Measurements from ENCODE around the gene SELENOS. TPM values are rescaled to one million over a fixed set of nuclear protein-coding genes. Genes with fewer than 3 reads are reported as not detected.

Gene SELENOS
- total RNA-seq, 1 experiment from 2014 or later, result 65.9 TPM

DNA sequence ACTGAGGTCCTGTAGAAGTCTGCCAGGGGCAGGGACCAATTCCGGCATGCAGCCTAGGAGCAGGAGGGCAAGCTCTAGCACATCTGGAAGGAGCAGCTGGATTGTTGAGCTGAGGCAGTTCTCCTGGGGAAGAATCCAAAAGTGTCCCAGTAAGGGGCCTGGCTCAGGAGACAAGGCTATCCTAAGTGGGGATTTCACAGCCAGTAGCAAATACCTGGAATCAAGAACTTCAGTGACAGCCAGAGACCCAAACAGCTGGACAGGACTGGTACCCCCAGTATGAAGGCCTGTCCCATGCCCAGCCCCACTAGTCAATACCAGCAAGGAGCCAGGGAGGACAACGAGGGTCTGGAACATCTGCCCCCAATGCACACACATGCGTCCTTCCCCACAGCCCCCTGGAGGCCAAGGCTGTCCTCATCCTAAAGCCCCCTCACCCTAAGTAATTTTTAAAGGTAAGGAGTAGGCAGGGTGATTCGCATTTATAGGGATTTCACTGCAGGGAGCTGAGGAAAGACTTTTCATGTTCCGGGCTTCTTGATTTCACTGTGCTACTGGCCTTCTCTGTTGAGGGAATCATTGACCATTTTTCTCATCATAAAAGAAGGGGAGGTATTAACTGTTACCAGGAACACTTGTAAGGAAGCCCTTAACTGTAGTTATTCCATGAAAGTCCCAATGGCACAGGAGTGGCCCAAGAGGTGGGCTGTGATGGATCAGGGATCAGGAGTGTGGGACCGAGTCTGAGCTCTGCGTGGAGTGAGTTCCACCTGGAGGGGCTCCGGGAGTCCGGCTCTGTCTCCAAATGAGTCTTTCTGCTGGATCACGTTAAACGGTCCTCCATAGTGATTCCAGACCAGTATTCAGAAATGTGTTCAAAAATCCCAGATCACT lies 22.9 kb downstream of the SELENOS start:
- no peak for DNase-seq (ENCODE audit: extremely low read depth, low read depth)

DNA sequence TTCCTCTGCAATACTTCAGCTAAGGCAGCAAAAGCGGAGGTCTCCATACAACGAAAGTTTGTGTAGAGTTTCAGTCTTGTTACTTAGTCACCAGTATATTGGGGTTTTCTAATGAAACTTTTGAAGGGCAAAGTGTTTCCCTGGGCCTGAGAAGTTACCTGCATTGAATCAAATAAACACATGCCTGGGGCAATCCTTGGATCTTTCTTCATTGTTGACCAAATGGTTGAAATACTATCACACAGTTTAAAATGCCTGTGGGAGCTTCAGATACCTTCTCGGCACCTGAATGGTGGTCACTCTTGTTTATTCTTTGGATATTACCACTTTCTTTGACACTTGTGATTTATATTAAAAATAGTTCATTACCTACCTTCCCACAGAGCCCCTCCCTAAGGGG lies 24.4 kb downstream of the SELENOS start:
- no peak for DNase-seq (ENCODE audit: extremely low read depth, low read depth)

DNA sequence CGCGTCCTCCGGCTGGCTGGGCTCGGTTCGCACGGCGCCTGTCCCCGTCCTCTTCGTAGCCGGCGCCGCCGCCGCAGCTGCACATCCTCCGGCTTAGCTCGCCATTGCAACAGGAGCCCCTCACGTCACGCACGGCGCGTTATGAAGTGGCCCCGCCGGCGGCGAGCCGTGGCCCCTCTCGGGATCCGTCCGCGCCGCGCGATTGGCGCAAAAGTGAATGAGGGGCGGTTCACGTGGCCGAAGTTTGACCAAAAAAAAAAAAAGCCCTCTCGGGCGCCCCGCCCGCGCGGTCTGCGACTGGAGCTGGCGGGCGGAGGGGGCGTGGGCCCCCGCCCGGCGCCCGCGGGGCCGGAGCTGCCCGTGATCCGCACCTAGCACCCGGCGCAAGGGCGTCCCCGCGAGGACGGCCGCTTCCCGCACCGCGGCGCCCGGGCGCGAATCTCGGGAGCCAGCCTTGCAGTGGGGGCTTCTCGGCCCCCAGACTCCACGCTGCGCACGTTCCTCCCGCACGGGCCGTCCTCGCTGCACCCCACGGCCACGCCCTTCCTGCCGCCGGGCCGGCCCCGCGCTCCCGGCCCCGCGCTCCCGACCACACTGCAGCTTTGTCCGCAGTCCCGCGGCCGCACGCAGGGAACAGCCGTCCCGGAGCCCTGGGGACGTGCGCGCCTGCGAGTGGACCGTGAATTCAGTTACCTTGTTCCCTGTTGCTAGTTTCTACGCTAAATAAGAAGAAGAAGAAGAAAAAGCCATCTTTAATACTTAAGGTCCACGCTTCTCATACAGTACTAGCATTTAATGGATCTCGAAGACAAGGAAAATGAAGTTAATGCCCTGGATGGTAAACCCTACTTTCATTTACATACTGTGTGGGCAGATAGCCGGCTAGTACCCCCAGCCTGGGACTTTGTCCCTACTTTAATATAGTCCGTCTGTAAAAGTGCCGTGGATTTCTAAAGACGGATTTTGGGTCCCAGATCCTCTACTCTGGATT lies 25.2 kb downstream of the SELENOS start, which contains the start of gene CHSY1:
Gene CHSY1 (minus strand): TSS at position 219 of the 991 bp plus-strand sequence. CDS start 592 bp downstream, outside the sequence.
- DNase-seq (ENCODE audit: extremely low read depth, low read depth), result peak; percentile 77

DNA sequence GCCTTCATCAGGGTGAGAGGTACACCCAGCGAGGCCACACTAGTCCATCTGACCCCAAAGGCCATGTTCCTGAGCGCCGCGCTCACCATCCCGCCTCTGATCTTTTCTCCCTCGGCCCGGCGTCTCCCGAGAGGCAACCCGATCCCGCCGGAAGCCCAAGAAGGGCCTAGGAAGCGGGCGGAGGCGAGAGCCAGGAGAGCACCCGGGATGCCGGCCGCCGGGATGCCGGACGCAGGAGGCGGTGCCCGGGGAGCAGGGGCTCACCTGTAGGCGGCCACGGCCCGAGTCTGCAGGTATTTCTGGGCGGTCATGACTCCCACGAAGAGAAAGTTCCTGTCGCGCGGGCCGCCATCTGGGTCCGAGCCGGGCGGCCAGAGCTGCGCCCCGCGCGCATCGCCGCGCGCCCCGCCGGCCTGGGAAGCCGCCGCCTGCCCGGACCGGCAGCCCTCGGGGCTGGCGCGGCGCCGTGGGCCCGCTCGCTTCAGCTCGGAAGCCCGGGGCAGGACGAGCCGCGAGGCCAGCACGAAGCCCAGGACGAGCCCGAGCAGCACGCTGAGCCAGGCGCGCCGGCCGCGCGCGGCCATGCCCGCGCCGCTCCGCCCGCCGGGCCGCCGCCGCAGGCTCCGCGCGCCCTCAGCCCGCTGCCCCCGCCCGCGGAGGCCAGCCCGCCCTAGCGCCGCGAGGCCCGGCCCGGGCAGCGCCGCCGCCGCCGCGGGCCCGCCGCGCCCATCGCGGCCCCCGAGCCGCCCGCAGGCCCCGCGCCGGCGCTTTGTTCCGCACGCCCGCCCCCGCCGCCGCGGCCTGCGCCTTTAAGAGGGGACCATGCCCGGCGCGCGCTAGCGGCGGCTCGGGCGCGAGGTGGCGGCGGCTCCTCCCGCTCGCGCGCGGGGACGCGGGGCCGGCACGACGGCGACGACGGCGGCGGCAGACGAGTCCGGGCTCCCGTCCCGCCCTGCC lies 26.1 kb downstream of the SELENOS start:
- DNase-seq (ENCODE audit: extremely low read depth, low read depth), result no peak

- no peak for DNase-seq (ENCODE audit: extremely low read depth, low read depth)
Measured at GRCh38 chr15:101250341-101250831, 26.9 kb downstream of the SELENOS start.

DNA sequence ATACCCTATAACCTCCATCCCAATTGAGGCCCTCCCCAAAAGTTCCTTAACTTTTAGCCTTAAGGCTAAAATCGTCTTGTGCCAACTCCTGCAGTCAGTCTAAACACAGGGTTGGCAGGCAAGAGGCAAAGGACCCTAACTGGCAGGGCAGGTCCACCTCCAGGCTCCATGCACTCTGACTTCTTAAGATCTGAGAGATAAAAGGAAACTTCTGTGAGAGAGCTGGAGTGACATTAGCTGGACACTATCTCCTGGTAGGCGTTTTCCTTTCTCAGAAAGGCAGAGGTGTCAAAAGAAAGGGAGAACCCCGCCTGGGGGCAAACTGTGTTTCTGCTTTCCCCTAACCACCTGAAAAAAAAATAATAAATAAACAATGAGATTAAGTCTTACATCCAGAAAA lies 29.0 kb downstream of the SELENOS start:
- no peak for DNase-seq (ENCODE audit: extremely low read depth, low read depth)

DNA sequence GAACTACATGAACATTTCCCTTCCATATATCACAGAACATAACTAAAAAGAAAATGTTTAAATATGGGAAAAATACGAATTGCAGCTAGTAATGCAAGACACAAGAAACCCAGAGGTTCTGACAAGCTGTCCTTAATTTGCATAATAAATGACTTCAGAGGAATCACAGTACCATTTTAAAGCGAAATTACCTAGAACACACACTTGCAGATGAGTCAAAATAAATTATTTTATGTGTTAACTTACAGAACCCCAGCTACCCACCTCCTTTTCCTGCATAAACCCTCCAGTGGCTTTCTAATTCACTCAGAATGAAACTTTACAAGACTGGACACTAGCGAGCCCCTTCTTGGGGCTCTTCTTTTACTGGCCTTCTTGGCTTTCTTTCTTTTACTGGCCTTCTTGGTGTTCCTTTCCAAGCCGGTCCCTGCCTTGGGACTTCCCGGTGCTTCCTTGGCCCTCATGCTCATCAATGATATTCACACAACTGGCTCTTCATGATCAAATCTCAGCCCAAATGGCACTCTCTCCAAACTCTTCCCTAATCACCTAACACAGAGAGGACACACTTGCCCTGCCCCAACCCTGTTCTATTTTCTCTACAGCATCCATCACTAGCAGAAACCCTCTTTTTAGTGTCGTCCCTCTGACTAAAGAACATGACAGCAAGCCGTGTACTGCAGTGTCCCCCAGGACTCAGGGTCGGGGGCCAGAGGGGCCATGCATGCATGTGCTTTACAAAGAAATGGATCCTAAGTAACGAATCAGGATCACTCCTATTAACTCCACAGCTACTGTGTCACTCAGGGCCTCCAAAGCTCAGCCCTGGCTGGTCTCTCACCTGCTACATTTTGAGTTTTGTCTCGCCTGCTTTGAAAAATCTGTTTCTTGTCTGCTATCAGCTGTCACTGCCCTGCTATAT lies 30.2 kb downstream of the SELENOS start:
- DNase-seq (ENCODE audit: extremely low read depth, low read depth), result no peak

- DNase-seq (ENCODE audit: extremely low read depth, low read depth), result no peak
Measured at GRCh38 chr15:101246391-101246790, 30.9 kb downstream of the SELENOS start.

- no peak for DNase-seq (ENCODE audit: extremely low read depth, low read depth)
Measured at GRCh38 chr15:101244889-101245668, 32.2 kb downstream of the SELENOS start.

DNA sequence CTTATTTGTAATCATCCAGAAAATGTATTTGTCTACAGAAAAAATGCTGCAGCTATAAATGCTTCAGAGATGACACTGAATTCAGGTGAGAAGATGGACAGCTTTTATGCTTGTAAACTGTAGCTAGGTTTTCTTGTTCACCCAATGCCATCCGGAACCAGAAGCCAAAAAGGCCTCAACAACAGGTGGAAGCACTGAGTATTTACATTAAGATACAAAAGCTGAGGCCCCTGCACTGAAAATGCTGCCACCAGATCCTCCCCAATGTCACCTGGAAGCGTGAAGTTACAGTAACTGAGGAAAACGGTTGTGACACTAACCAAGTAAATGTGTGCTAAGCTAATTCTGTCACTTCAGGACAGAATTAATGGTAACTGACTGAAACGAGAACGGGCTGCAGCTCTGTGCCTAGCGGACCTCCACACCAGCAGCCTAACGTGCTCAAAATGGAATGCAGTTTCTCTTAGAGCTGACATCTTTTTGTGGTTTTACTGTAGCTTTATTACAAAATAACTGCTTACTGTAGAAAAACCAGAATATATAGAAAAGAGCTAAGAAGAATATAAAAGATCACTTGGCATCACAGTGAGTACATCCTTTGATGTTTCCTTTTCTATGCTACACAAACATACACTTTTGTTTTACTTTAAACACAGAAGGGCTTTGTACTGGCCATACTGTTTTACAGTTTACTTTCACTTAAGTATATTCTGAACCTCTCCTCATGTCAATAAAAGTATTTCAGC lies 33.1 kb downstream of the SELENOS start:
- DNase-seq (ENCODE audit: extremely low read depth, low read depth), result no peak

GRCh38 chr15:101243420-101243819 lies 33.9 kb downstream of the SELENOS start:
- DNase-seq (ENCODE audit: extremely low read depth, low read depth), result no peak

- no peak for DNase-seq (ENCODE audit: extremely low read depth, low read depth)
Measured at GRCh38 chr15:101242999-101243336, 34.3 kb downstream of the SELENOS start.

- no peak for DNase-seq (ENCODE audit: extremely low read depth, low read depth)
Measured at GRCh38 chr15:101242160-101242998, 34.9 kb downstream of the SELENOS start.

DNA sequence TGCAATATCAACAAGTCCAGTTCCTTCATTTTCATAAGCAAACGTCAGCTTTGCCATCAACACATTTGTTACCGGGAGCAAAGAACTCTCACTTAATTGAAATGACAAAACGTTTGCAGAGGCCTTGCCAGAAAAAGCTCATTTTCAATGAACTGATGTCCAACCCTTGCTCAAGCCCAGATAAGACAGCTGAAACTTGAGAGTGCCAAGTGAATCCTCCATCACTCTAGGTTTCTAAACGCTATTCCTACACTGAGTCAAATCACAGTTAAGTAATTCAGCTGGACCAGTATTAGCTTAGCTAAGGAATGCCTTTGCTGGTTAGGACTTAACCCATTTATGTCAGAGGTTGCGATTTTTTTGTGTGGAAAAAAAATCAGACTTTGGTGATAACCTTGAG lies 36.9 kb downstream of the SELENOS start:
- no peak for DNase-seq (ENCODE audit: extremely low read depth, low read depth)

DNA sequence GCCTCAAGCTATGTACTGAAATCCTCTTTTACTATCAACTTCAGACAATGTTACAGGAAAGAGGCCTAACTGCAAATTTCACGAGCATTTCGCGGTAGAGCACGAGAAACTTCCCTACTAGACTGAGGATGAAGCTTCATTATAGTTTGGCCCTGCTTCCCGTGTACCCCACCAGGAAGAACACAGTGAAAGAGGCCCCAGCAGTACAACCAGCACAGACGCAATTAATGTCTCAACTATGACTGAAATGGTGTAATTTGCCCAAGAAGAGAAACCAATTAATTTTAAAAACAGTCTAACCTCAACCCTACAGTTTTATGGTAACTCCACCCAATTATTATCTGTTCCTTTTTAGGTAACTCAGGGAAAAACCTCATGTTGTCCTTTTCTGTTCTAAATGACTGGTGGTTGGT lies 37.6 kb downstream of the SELENOS start:
- no peak for DNase-seq (ENCODE audit: extremely low read depth, low read depth)

- no peak for DNase-seq (ENCODE audit: extremely low read depth, low read depth)
Measured at GRCh38 chr15:101237251-101237650, 40.0 kb downstream of the SELENOS start.
